GM19043 (cell line): ENCODE results near the gene ABHD12.
"Not testable (repeated sequence)": the region's sequence is repeated elsewhere in the genome, so short reads cannot be mapped to it uniquely, and the experiment has no call there.

Source experiments
- ATAC-seq: cut with Tn5 transposase; IDR thresholded peaks from one replicate; pipeline ENCODE4 v1.9.1; 2021; ENCODE audit warnings: low read depth; ENCODE audit not compliant: unreplicated experiment

ABHD12 gene

GRCh38 chr20:25269057-25269832, 121.4 kb downstream of the ABHD12 start:
- no peak for ATAC-seq

- ATAC-seq, result not testable (repeated sequence)
These were observed 129.7 kb downstream of the ABHD12 start for GRCh38 chr20:25260770-25261437.

- ATAC-seq, result no peak
These were observed 130.8 kb downstream of the ABHD12 start for GRCh38 chr20:25259788-25260254.

- no peak for ATAC-seq
These were observed 131.3 kb downstream of the ABHD12 start for GRCh38 chr20:25259358-25259757.

- ATAC-seq, result no peak
These were observed 131.8 kb downstream of the ABHD12 start for GRCh38 chr20:25258828-25259227.

- no peak for ATAC-seq
These were observed 132.2 kb downstream of the ABHD12 start for GRCh38 chr20:25258476-25258805.

- no peak for ATAC-seq
These were observed 132.7 kb downstream of the ABHD12 start for GRCh38 chr20:25257756-25258475.

GRCh38 chr20:25257130-25257529, 133.5 kb downstream of the ABHD12 start:
- ATAC-seq, result no peak

- no peak for ATAC-seq
These were observed 134.3 kb downstream of the ABHD12 start for GRCh38 chr20:25256226-25256859.

GRCh38 chr20:25254986-25255680, 135.5 kb downstream of the ABHD12 start:
- no peak for ATAC-seq

- ATAC-seq, result no peak
These were observed 136.1 kb downstream of the ABHD12 start for GRCh38 chr20:25254571-25254970.

GRCh38 chr20:25253606-25254275, 136.9 kb downstream of the ABHD12 start:
- ATAC-seq, result no peak

GRCh38 chr20:25252686-25253421, 137.8 kb downstream of the ABHD12 start:
- ATAC-seq, result no peak

- ATAC-seq, result no peak
These were observed 138.4 kb downstream of the ABHD12 start for GRCh38 chr20:25252230-25252651.

GRCh38 chr20:25251558-25251957, 139.1 kb downstream of the ABHD12 start:
- ATAC-seq, result no peak

- no peak for ATAC-seq
These were observed 139.6 kb downstream of the ABHD12 start for GRCh38 chr20:25251019-25251418.

GRCh38 chr20:25250508-25250907, 140.1 kb downstream of the ABHD12 start:
- no peak for ATAC-seq
